GM10266 (cell line): Measurements from ENCODE around the gene ANKFN1.
"Not testable (repeated sequence)": the region's sequence is repeated elsewhere in the genome, so short reads cannot be mapped to it uniquely, and the experiment has no call there.

Experiments
- DNase-seq: peaks from one replicate; pipeline ENCODE4 v3.0.0; 2012; ENCODE audit errors: extremely low spot score
- CTCF ChIP-seq: IDR thresholded peaks from 2 replicates; pipeline ENCODE4 v1.5.1; 2012; ENCODE audit warnings: mild to moderate bottlenecking, low read depth; ENCODE audit not compliant: control insufficient read depth, insufficient read depth; ENCODE audit errors: missing control alignments

Gene ANKFN1

GRCh38 chr17:56373981-56374833 lies 220.9 kb downstream of the ANKFN1 start:
- no peak for DNase-seq
- no peak for TF ChIP-seq CTCF

DNA sequence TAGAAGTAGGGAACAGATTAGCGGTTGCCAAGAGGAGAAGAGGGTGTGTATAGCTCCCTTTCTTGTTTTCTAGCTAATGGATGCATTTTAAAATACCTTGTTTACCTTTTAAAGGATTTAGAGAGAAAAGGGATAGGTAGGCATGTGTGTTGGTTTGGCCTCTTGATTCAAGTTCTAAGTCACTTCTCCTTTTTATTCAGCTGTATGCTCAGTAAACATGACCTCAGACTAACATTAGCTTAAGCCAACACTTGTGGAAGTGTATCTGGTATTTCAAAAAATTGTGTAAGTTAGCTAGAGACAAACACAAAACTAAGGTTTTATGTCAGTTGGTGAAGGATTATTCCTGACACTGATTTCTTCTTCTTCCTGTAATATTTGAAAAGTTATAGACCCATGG lies 236.1 kb downstream of the ANKFN1 start:
- DNase-seq, result no peak
- TF ChIP-seq CTCF, result no peak

- DNase-seq, result no peak
- TF ChIP-seq CTCF, result no peak
Observed at GRCh38 chr17:56392321-56392720, 239.0 kb downstream of the ANKFN1 start.

DNA sequence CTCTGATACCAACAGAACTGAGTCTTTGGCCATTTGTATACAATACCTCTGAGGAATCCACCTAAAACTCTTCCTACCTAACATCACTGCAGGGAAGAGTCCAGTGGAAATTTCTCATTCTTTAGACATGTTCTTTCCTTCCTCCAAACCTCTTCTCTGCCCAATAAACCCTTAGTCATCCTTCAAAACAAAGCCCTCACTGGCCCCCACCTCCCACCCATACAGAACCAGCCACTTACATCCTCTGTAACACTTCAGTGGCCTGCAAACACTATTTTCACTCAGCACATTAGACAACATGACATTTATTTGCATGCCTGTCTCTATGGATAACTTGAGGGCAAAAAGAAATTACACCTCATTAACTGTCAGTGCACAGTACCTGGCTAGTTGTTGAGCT lies 239.9 kb downstream of the ANKFN1 start:
- TF ChIP-seq CTCF, result no peak
- no peak for DNase-seq

GRCh38 chr17:56395787-56396186 lies 242.5 kb downstream of the ANKFN1 start:
- no peak for DNase-seq
- TF ChIP-seq CTCF, result no peak

DNA sequence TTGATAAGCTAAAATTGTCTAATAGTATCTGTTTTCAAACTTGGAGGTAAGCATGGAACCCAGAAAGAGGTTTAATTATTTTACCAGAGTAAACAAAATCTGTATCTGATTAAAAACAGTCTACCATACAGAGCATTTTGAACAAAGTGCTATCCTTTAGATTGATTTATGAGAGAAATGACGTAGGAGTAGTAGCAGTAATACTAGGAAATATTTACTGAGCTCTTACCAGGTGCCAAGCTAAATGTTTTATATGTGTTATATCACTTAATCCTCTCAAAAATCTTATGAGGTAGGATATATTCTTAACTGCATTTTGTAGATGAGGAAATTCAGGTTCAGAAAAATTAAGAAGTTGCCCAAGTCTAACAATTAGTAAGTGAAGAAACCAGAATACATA lies 253.8 kb downstream of the ANKFN1 start:
- no peak for DNase-seq
- no peak for TF ChIP-seq CTCF

DNA sequence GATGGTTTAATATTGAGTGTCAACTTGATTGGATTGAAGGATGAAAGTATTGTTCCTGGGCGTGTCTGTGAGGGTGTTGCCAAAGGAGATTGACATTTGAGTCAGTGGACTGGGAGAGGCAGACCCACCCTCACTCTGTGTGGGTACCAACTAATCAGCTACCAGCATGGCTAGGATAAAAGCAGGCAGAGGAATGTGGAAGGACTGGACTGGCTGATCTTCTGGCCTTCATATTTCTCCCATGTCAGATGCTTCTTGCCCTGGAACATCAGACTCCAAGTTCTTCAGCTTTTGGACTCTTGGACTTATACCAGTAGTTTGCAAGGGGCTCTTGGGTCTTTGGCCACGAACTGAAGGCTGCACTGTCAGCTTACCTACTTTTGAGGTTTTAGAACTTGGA lies 259.1 kb downstream of the ANKFN1 start:
- not testable (repeated sequence) for DNase-seq
